Endothelial cell of umbilical vein (primary cell): ENCODE data around the gene C1QTNF8.

Source experiments
- JUN ChIP-seq: IDR thresholded peaks from 2 replicates; pipeline ENCODE4 v1.6.1; 2011; ENCODE audit warnings: borderline replicate concordance, low read depth; ENCODE audit not compliant: insufficient read length, insufficient read depth
- POLR2A ChIP-seq: IDR thresholded peaks from 2 replicates; pipeline ENCODE4 v1.6.1; 2012; ENCODE audit warnings: low read depth, mild to moderate bottlenecking, control low read depth, low read length
- TF ChIP-seq, protein P1 (sequence below), 2 donors: IDR thresholded peaks; 1 replicate in 1 of 2; 2 replicates in 1 of 2; pipeline ENCODE4 v1.5.1; 2011; ENCODE audit warnings: low read length in 2 of 2, mild to moderate bottlenecking in 2 of 2, moderate library complexity in 2 of 2, control low read depth in 1 of 2, inconsistent platforms in 1 of 2, low read depth in 1 of 2; ENCODE audit not compliant: insufficient read depth in 1 of 2; ENCODE audit errors: extremely low read depth in 1 of 2

- TF ChIP-seq, protein P1, sequence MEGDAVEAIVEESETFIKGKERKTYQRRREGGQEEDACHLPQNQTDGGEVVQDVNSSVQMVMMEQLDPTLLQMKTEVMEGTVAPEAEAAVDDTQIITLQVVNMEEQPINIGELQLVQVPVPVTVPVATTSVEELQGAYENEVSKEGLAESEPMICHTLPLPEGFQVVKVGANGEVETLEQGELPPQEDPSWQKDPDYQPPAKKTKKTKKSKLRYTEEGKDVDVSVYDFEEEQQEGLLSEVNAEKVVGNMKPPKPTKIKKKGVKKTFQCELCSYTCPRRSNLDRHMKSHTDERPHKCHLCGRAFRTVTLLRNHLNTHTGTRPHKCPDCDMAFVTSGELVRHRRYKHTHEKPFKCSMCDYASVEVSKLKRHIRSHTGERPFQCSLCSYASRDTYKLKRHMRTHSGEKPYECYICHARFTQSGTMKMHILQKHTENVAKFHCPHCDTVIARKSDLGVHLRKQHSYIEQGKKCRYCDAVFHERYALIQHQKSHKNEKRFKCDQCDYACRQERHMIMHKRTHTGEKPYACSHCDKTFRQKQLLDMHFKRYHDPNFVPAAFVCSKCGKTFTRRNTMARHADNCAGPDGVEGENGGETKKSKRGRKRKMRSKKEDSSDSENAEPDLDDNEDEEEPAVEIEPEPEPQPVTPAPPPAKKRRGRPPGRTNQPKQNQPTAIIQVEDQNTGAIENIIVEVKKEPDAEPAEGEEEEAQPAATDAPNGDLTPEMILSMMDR (IDR thresholded peaks at IDR 0.05; ENCODE audit: extremely low read depth in 1 of 2, insufficient read depth in 1 of 2, low read depth in 1 of 2, low read length in 2 of 2): no peak
- TF ChIP-seq POLR2A: no peak
- TF ChIP-seq JUN: no peak
These were observed 48.7 kb upstream of the C1QTNF8 start for GRCh38 chr16:1144476-1145382.
